ENCODE measurements around the gene CCL14. TPM values are rescaled to one million over a fixed set of nuclear protein-coding genes. Genes with fewer than 3 reads are reported as not detected.

CCL14 gene
- polyA plus RNA-seq, 1 of the 3 experiments (the other 2 are of a cell fraction), result not detected

GRCh38 chr17:35953720-35954119 is 32.8 kb downstream of the CCL14 start:
- DNase-seq, result no peak
- Histone ChIP-seq H3K4me1 (ENCODE audit: control insufficient read depth in 1 of 2, insufficient read depth in 2 of 2, low read depth in 1 of 2, low read length in 1 of 2) (no peaks in the 10 kb centered on the region), H3K4me2 (no peak overlapping the region), H3K36me3 (replicated peaks in 1 of 2; ENCODE audit: control insufficient read depth in 1 of 2, insufficient read depth in 2 of 2, low read length in 1 of 2) (no peaks in the 10 kb centered on the region), H3F3A (replicated peaks; ENCODE audit: insufficient read depth) (no peaks in the 10 kb centered on the region), H3K79me2 (ENCODE audit: insufficient read depth) (no peaks in the 10 kb centered on the region), H3K9me3 (no peaks in the 10 kb centered on the region), H3K9ac (no peak overlapping the region), H3K9me2 (no peaks in the 10 kb centered on the region), H4K20me1 (ENCODE audit: insufficient read depth) (no peaks in the 10 kb centered on the region), H3K27me3 (ENCODE audit: insufficient read depth) (peaks cover 43% of the 10 kb centered on the region; the same call in 1 of the 2 replicates), H2AFZ (ENCODE audit: low read depth) (no peak overlapping the region), H3K4me3 (ENCODE audit: low read depth in 2 of 2, low read length in 1 of 2) (no peak overlapping the region), H3K27ac (ENCODE audit: low read depth in 2 of 2, low read length in 1 of 2) (no peak overlapping the region)
- CTCF ChIA-PET, result no interaction called here
- WGBS (ENCODE audit: low lambda C conversion rate), result 47% methylated on average over 4 of the region's 7 CpGs
- TF ChIP-seq MXI1 (IDR thresholded peaks at IDR 0.05; ENCODE audit: low read depth, low read length) (no peak), POLR2AphosphoS5 (IDR thresholded peaks at IDR 0.05; ENCODE audit: low read depth, low read length) (no peak)
- TF ChIP-seq, protein P1, sequence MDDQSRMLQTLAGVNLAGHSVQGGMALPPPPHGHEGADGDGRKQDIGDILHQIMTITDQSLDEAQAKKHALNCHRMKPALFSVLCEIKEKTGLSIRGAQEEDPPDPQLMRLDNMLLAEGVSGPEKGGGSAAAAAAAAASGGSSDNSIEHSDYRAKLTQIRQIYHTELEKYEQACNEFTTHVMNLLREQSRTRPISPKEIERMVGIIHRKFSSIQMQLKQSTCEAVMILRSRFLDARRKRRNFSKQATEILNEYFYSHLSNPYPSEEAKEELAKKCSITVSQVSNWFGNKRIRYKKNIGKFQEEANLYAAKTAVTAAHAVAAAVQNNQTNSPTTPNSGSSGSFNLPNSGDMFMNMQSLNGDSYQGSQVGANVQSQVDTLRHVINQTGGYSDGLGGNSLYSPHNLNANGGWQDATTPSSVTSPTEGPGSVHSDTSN (IDR thresholded peaks at IDR 0.05), result no peak
- POLR2A ChIA-PET, result no interaction called here

GRCh38 chr17:35949401-35949800 is 37.1 kb downstream of the CCL14 start:
- ChIA-PET CTCF (interaction anchor here (1.0 to 1.4 kb wide), 2 partner anchors 20 to 200 kb away, joined by 5 to 6 read pairs; no protein-coding TSS in a partner anchor), POLR2A (no interaction called here)
- H4K20me1 ChIP-seq (ENCODE audit: insufficient read depth), result no peaks in the 10 kb centered on the region
- no peak overlapping the region for H3K4me3 ChIP-seq (ENCODE audit: low read depth in 2 of 2, low read length in 1 of 2)
- no peak for TF ChIP-seq NFIC (IDR thresholded peaks at IDR 0.05; ENCODE audit: borderline replicate concordance)
- TF ChIP-seq MXI1 (IDR thresholded peaks at IDR 0.05; ENCODE audit: low read depth, low read length), result no peak
- no peak for TF ChIP-seq RAD21 (IDR thresholded peaks at IDR 0.05; ENCODE audit: low read length)
- no peak for TF ChIP-seq SIN3A (IDR thresholded peaks at IDR 0.05; ENCODE audit: borderline replicate concordance, low read depth, low read length)
- no peak for TF ChIP-seq TCF12 (IDR thresholded peaks at IDR 0.05)
- TF ChIP-seq FOXJ3 (CRISPR knock-in tag; IDR thresholded peaks at IDR 0.05), result no peak
- no peak for TF ChIP-seq MAX (IDR thresholded peaks at IDR 0.05; ENCODE audit: low read depth)
- TF ChIP-seq JUND (IDR thresholded peaks at IDR 0.05), result no peak
- no peak for TF ChIP-seq POLR2AphosphoS5 (IDR thresholded peaks at IDR 0.05; ENCODE audit: low read depth, low read length)
- TF ChIP-seq, protein P2, sequence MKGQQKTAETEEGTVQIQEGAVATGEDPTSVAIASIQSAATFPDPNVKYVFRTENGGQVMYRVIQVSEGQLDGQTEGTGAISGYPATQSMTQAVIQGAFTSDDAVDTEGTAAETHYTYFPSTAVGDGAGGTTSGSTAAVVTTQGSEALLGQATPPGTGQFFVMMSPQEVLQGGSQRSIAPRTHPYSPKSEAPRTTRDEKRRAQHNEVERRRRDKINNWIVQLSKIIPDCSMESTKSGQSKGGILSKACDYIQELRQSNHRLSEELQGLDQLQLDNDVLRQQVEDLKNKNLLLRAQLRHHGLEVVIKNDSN (IDR thresholded peaks at IDR 0.05; ENCODE audit: borderline replicate concordance, low read depth), result no peak
- no peak for TF ChIP-seq SMC3 (IDR thresholded peaks at IDR 0.05; ENCODE audit: low read depth, low read length)
- TF ChIP-seq, protein P3, sequence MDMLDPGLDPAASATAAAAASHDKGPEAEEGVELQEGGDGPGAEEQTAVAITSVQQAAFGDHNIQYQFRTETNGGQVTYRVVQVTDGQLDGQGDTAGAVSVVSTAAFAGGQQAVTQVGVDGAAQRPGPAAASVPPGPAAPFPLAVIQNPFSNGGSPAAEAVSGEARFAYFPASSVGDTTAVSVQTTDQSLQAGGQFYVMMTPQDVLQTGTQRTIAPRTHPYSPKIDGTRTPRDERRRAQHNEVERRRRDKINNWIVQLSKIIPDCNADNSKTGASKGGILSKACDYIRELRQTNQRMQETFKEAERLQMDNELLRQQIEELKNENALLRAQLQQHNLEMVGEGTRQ (IDR thresholded peaks at IDR 0.05; ENCODE audit: borderline replicate concordance, low read depth, low read length), result no peak
- no peak for TF ChIP-seq YY1 (IDR thresholded peaks at IDR 0.05; ENCODE audit: low read depth)
- no peak for TF ChIP-seq RCOR1 (IDR thresholded peaks at IDR 0.05; ENCODE audit: low read length)
- no peak for TF ChIP-seq ELF1 (IDR thresholded peaks at IDR 0.05)
- TF ChIP-seq, protein P4, sequence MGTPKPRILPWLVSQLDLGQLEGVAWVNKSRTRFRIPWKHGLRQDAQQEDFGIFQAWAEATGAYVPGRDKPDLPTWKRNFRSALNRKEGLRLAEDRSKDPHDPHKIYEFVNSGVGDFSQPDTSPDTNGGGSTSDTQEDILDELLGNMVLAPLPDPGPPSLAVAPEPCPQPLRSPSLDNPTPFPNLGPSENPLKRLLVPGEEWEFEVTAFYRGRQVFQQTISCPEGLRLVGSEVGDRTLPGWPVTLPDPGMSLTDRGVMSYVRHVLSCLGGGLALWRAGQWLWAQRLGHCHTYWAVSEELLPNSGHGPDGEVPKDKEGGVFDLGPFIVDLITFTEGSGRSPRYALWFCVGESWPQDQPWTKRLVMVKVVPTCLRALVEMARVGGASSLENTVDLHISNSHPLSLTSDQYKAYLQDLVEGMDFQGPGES (IDR thresholded peaks at IDR 0.05; ENCODE audit: low read depth, low read length), result no peak
- TF ChIP-seq MEF2A (IDR thresholded peaks at IDR 0.05; ENCODE audit: borderline replicate concordance, low read depth), result no peak
- no peak for TF ChIP-seq GABPA (IDR thresholded peaks at IDR 0.05; ENCODE audit: low read depth)
- no peak for TF ChIP-seq RFX5 (IDR thresholded peaks at IDR 0.05; ENCODE audit: low read length)
- no peaks in the 10 kb centered on the region for H3F3A ChIP-seq (replicated peaks; ENCODE audit: insufficient read depth)
- H3K9me3 ChIP-seq, result no peaks in the 10 kb centered on the region
- H3K27me3 ChIP-seq (ENCODE audit: insufficient read depth), result peaks cover 30% of the 10 kb centered on the region; the same call in 1 of the 2 replicates
- H3K9me2 ChIP-seq, result no peaks in the 10 kb centered on the region
- no peak overlapping the region for H2AFZ ChIP-seq (ENCODE audit: low read depth)
- H3K27ac ChIP-seq (ENCODE audit: low read depth in 2 of 2, low read length in 1 of 2), result no peak overlapping the region
- H3K36me3 ChIP-seq (replicated peaks in 1 of 2; ENCODE audit: control insufficient read depth in 1 of 2, insufficient read depth in 2 of 2, low read length in 1 of 2), result no peaks in the 10 kb centered on the region
- H3K9ac ChIP-seq, result no peak overlapping the region
- no peak for DNase-seq
- no peaks in the 10 kb centered on the region for H3K79me2 ChIP-seq (ENCODE audit: insufficient read depth)
- WGBS (ENCODE audit: low lambda C conversion rate), result 37% methylated on average over 3 of the region's 3 CpGs
- H3K4me1 ChIP-seq (ENCODE audit: control insufficient read depth in 1 of 2, insufficient read depth in 2 of 2, low read depth in 1 of 2, low read length in 1 of 2), result no peaks in the 10 kb centered on the region
- H3K4me2 ChIP-seq, result no peak overlapping the region

Measured in SK-N-SH (cell line).